ENCODE data around the gene CARMIL3. TPM values are rescaled to one million over a fixed set of nuclear protein-coding genes. Genes with fewer than 3 reads are reported as not detected.

Gene CARMIL3
- total and polyA plus RNA-seq, 2 of the 4 experiments (the other 2 are of a cell fraction): under 0.01 TPM; not detected in 1

GRCh38 chr14:24067133-24068082, 15.6 kb downstream of the CARMIL3 start (continued):
- TF ChIP-seq MAFK (IDR thresholded peaks at IDR 0.05; ENCODE audit: low read depth, low read length) (no peak), CHD1 (IDR thresholded peaks at IDR 0.05; ENCODE audit: low read depth, low read length) (no peak)

GRCh38 chr14:24068711-24069410, 17.1 kb downstream of the CARMIL3 start:
- Histone ChIP-seq H4K8ac (ENCODE audit: low read depth in 2 of 2, low read length in 2 of 2) (no peak overlapping the region), H2AK9ac (replicated peaks; ENCODE audit: low read depth, low read length, poor library complexity) (no peak overlapping the region), H3K18ac (ENCODE audit: low read depth, low read length) (no peak overlapping the region), H3K27ac (ENCODE audit: insufficient read depth, low read length) (no peak overlapping the region), H2BK20ac (ENCODE audit: low read depth, low read length) (no peak overlapping the region), H3K56ac (ENCODE audit: extremely low read depth, insufficient read depth, low read length) (no peak overlapping the region), H3K4me1 (ENCODE audit: control insufficient read depth, insufficient read depth, low read length) (no peaks in the 10 kb centered on the region), H3K9me1 (ENCODE audit: insufficient read depth, low read length) (no peaks in the 10 kb centered on the region), H2AK5ac (ENCODE audit: low read depth, low read length) (no peak overlapping the region), H3K79me1 (ENCODE audit: low read depth in 1 of 2, low read length in 2 of 2) (no peaks in the 10 kb centered on the region), H3K9ac (ENCODE audit: low read depth, low read length) (no peak overlapping the region), H3K4me3 (ENCODE audit: insufficient read depth, low read depth, low read length) (no peak overlapping the region), H4K91ac (ENCODE audit: insufficient read depth, low read depth, low read length) (no peak overlapping the region), H3K4me2 (ENCODE audit: low read depth, low read length) (no peak overlapping the region), H3K36me3 (ENCODE audit: control insufficient read depth, insufficient read depth, low read length) (no peaks in the 10 kb centered on the region), H4K5ac (ENCODE audit: low read depth, low read length) (no peak overlapping the region), H3K23ac (ENCODE audit: low read depth, low read length) (no peak overlapping the region), H3K27me3 (ENCODE audit: control insufficient read depth, insufficient read depth, low read length) (peaks cover 66% of the 10 kb centered on the region), H3K4ac (ENCODE audit: low read depth, low read length) (no peak overlapping the region), H2BK15ac (ENCODE audit: low read depth, low read length) (no peak overlapping the region), H4K20me1 (ENCODE audit: insufficient read depth, low read length) (no peaks in the 10 kb centered on the region), H2BK5ac (ENCODE audit: low read depth, low read length, poor library complexity, severe bottlenecking) (no peak overlapping the region), H2BK120ac (ENCODE audit: low read depth, low read length) (no peak overlapping the region), H3K14ac (replicated peaks; ENCODE audit: low read depth, low read length) (no peak overlapping the region), H3K9me3 (ENCODE audit: control insufficient read depth, insufficient read depth, low read length) (no peaks in the 10 kb centered on the region), H2AFZ (replicated peaks; ENCODE audit: low read length, poor library complexity) (no peak overlapping the region)
- no peak for DNase-seq
- ChIA-PET CTCF (no interaction called here), POLR2A (ENCODE audit: unreplicated experiment) (interaction anchor here (0.7 kb wide), 1 partner anchor 9 kb away, joined by 6 read pairs; no protein-coding TSS in a partner anchor)
- intact Hi-C loops (cut with micrococcal nuclease): no loop called here
- 40% methylated on average over 1 of the region's 10 CpGs; no CpG with 5 or more reads in 1 of the 2 experiments for whole genome bisulfite sequencing, 2 experiments (ENCODE audit: extremely low coverage in 2 of 2, insufficient read length in 1 of 2)
- no peak for TF ChIP-seq FOS (IDR thresholded peaks at IDR 0.05; ENCODE audit: low read depth, low read length)
- TF ChIP-seq MAFK (IDR thresholded peaks at IDR 0.05; ENCODE audit: low read depth, low read length): no peak
- dilution Hi-C loops (cut with HindIII; ENCODE audit: low sequenced_read_pairs, unreplicated experiment): no loop called here
- BruUV-seq (replicated peaks): no TSS peak
- ATAC-seq (ENCODE audit: low read depth): no peak
- in situ Hi-C loops (cut with MboI; ENCODE audit: low sequenced_read_pairs): no loop called here

Measured in IMR-90 (cell line).